NCI-H748 treated with DMSO at 0.1 percent for 48 hours (cell line): Measurements from ENCODE around the gene SHROOM4.

Experiments
- DNase-seq: peaks from one replicate; lab custom pipeline; 2025; lab: John Stamatoyannopoulos, UW

The SHROOM4 gene, protein sequence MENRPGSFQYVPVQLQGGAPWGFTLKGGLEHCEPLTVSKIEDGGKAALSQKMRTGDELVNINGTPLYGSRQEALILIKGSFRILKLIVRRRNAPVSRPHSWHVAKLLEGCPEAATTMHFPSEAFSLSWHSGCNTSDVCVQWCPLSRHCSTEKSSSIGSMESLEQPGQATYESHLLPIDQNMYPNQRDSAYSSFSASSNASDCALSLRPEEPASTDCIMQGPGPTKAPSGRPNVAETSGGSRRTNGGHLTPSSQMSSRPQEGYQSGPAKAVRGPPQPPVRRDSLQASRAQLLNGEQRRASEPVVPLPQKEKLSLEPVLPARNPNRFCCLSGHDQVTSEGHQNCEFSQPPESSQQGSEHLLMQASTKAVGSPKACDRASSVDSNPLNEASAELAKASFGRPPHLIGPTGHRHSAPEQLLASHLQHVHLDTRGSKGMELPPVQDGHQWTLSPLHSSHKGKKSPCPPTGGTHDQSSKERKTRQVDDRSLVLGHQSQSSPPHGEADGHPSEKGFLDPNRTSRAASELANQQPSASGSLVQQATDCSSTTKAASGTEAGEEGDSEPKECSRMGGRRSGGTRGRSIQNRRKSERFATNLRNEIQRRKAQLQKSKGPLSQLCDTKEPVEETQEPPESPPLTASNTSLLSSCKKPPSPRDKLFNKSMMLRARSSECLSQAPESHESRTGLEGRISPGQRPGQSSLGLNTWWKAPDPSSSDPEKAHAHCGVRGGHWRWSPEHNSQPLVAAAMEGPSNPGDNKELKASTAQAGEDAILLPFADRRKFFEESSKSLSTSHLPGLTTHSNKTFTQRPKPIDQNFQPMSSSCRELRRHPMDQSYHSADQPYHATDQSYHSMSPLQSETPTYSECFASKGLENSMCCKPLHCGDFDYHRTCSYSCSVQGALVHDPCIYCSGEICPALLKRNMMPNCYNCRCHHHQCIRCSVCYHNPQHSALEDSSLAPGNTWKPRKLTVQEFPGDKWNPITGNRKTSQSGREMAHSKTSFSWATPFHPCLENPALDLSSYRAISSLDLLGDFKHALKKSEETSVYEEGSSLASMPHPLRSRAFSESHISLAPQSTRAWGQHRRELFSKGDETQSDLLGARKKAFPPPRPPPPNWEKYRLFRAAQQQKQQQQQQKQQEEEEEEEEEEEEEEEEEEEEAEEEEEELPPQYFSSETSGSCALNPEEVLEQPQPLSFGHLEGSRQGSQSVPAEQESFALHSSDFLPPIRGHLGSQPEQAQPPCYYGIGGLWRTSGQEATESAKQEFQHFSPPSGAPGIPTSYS (N-terminal part only)

DNA sequence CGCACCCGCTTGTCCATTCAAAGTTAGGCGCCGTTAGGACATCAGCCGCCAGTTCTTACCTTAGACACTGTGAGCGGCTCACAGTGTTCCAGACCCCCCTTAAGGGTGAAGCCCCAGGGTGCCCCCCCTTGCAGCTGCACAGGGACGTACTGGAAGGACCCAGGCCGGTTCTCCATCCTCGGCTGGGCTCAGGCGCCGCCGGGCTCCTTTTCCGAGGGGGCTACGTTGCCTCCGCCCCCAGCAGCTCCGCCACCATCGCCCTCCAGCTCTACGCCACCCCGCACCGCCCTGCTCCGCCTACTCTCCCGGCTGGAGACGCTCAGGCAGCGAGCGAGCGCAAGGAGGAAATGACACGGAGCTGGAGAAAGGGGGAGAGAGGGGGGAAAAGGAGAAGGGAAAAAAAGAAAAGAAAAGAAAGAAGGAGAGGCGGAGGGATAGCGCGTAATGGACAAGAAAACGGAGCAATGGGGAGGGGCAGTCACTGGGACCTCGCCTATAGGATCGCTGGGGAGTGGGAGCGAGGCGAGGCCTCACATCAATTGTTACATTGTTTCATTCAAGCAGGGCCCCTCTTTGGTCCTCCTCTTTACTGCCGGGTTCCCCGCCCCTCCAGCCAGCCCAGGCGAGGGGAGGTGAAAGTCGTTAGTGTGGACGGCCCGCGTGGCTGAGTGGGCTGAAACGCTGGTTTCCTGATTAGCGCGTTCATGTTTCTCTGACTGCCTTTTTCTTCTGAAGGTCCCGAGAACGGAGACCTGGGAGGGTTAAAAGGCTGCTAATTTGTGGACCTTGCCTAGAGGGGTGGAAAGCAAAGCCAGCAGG, at the start of gene SHROOM4:
SHROOM4 (minus strand) TSS at position 352 of the 819 bp plus-strand sequence; CDS start at position 176, 176 bp downstream.
- no peak for DNase-seq

DNA sequence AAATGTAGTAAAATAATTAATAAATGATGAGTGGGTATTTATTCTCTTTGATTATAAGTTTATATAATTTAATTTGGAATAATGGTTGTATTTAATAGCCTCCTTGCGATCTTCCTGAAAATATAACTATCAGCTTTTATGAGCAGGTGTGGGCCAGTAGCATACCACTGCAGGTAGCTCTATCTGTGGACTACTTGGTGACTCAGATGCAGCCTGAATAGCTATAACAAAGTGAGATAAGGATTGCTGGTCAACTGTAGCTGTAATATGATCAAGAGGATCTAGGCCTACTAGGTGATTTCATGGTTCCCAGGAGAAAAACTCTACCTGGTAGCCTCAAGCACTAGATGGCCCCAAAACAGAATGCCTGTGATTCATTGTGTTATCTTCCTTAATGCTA, 49.5 kb upstream of the SHROOM4 start:
- no peak for DNase-seq

DNA sequence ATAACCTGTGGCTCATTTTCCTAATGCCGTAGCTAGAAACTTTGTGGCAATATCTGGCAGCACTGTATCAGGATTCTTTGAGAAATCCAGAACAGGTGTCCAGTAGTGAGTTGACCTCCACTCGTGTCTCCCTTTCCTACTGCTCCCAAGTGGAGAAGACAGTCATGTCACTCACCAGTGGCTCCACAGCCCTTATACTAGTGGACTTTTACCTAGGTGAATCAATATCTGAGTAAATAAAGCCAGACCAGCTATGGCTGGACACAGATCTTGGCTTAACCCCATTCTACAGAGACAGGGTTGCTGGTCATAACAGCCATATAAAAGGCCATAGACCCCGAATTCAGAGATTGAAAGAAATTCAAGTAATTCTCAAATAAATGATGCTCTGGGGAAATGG, 46.5 kb upstream of the SHROOM4 start:
- no peak for DNase-seq

DNA sequence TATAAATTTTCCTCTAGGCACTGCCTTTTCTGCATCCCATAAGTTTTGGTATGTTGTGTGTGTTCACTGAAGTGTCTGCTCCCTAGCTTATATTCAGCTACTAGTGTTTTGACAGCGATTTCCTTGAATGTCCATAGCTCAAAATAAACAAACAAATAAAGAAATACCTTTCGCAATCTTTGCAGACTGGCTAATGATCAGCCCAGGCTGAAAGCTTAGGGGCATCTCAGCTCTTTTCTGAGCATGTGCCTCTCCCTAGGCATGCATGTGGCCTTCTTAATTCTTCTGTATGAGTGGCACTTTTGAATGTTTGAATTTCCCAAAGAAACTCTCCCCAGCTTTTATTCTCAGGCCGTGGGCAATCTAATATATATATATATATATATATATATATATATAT, 44.6 kb upstream of the SHROOM4 start:
- DNase-seq = no peak

GRCh38 chrX:50853399-50853798, 39.4 kb upstream of the SHROOM4 start:
- DNase-seq = no peak

GRCh38 chrX:50852524-50852923, 38.5 kb upstream of the SHROOM4 start:
- DNase-seq = no peak

DNA sequence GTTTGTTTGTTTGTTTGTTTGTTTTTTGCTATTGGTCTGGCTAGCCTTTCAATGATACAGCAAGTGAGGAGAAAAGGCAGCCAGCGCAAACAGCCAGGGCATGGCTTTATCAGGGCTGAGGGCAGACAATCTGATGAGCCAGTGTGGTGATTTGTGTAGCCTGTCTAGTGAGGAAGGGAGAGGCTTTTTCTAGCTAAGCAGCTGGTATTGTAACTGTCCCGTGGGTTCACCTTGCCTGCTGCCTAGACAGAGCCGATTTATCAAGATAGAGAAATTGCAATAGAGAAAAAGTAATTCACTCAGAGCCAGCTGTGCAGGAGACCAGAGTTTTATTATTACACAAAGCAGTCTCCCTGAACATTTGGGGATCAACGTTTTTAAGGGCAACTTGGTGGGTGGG, 28.2 kb upstream of the SHROOM4 start:
- no peak for DNase-seq

- no peak for DNase-seq
Observed at GRCh38 chrX:50839730-50840129, 25.7 kb upstream of the SHROOM4 start.

- DNase-seq = no peak
Observed at GRCh38 chrX:50838820-50839600, 25.0 kb upstream of the SHROOM4 start.

DNA sequence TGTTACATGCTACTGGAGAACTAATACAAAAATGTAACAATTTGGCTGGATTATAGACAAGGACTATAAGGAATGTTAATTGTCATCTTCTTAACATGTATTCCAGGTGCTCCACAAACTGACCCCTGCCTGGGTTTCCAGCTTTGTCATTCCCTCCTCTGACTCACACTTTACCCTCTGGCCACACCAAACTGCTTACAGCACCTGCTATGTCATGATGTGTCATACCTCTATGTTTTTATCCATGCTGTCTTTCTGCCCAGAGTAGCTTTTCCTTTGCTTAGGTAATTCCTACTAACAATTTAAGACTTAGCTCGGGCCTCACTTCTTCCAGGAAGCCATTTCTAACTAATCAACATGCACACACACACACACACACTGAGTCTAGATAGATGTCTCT, 14.0 kb upstream of the SHROOM4 start:
- DNase-seq = no peak

DNA sequence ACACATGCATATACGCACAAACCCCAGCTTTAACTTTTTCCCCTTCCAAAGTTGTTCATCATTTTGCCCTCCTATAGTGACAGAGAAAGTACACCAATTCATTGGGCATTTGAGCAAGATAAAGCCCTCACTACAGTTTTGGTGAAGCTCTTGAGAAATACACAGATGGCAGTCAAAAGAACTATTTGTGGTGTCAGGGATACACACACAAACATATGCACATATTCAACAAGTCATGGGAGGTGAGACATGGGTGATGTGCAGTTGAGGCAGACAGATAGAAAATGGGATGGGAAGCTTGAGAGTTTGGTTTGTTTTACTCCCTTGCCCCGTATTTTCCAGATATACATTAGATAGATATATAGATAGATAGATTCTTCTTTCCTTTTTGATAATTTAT, 11.8 kb upstream of the SHROOM4 start:
- no peak for DNase-seq

DNA sequence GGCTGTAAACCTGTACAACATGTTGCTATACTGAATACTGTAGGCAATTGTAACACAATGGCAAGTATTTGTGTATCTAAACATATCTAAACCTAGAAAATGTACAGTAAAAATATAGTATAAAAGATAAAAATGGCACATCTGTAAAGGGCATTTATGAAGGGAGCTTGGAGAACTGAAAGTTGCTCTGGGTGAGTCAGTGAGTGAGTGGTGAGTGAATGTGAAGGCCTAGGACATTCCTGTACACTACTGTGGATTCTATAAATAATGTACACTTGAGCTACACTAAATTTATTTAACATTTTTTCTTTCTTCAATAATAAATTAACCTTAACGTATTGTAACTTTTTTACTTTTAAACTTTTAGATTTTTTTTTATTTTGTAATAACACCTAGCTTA, 5.0 kb upstream of the SHROOM4 start:
- no peak for DNase-seq

GRCh38 chrX:50815120-50815519, 1.1 kb upstream of the SHROOM4 start:
- DNase-seq = no peak

- DNase-seq = no peak
Observed at GRCh38 chrX:50814701-50815100, 707 bp upstream of the SHROOM4 start.

DNA sequence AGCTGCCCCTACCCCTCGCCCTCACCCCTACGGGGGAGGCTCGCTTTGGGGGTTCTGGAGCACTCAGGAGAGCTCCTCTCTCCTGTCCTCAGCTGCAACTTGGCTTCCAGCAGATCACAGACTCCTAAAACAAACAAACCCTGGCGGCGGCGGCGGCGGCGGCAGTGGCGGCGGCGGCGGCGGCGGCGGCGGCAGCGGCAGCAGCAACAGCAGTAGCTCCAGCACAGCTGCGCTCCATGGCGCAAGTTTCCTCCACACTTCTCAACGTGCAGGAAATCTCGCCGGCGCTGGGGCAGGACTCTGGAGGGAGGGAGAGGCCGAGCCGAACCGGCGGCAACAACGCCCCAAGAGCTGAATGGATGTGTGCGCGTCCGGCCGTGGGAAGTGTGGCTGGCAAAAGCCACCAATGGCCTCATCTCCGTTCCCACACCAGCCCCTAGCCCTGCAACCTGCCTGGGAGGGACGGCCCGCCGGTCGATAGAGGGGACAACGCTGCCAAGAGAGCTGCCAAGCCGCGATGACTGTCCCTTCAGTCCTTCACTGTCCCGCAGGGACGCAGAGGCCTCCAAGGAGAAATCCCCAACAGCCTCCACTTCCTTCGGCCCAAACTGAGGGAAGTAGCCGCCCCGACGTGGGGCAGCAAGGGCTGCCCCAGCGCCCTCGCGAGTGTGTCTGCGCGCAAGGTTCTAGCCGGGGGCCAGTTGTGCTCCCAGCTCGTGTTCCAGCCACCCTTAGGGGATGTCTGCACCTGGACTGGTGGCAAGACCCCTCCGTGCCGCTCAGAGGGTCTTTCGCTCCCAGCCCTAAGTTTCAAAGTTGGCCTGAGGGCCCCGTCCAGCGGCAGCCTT, 775 bp downstream of the SHROOM4 start:
- DNase-seq = peak; percentile 2

- DNase-seq = no peak
Observed at GRCh38 chrX:50805276-50805675, 8.7 kb downstream of the SHROOM4 start.

DNA sequence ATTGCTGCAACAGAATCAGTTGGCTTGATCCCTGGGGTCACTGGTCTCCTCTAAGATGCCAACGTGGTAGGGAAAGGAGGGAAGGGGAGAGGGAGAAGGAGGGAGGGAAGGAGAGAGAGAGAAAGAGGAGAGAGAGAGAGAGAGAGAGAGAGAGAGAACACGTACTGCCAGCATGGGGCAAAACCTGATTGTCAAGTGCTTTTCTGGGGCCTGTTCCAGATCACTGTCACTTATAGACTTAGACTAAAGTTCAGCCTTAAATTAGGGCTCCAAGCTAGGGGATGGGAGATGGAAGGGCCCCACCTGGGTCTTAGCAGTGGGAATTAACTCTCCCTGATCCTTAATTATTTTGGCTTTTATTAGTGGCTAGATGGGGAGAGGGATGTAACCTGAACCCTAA, 12.9 kb downstream of the SHROOM4 start:
- DNase-seq = no peak

GRCh38 chrX:50799531-50799961, 14.4 kb downstream of the SHROOM4 start:
- DNase-seq = no peak

- no peak for DNase-seq
Observed at GRCh38 chrX:50798783-50799182, 15.2 kb downstream of the SHROOM4 start.

- no peak for DNase-seq
Observed at GRCh38 chrX:50787099-50787498, 26.9 kb downstream of the SHROOM4 start.
